Neural cell (in vitro differentiated cells): Measurements from ENCODE around the gene RPL29. TPM values are rescaled to one million over a fixed set of nuclear protein-coding genes. Genes with fewer than 3 reads are reported as not detected.

Experiments used
- H2AFZ ChIP-seq: fragments of 200-600, 300-800 bp; sonication (generic), shearing (Covaris generic); 2 replicates; pipeline ENCODE4 v1.6.0; 2014; ENCODE audit warnings: low read depth, mild to moderate bottlenecking, antibody characterized with exemption, low read length, moderate library complexity
- H3F3A ChIP-seq: fragments of 200-600 bp; shearing (Covaris generic); 2 replicates; pipeline ENCODE4 v1.6.1; 2016; ENCODE audit warnings: mild to moderate bottlenecking, moderate library complexity, mixed read lengths, antibody characterized with exemption, low read length; ENCODE audit not compliant: insufficient read depth, poor library complexity, severe bottlenecking
- H3K27ac ChIP-seq: fragments of 200-600, 300-800 bp; sonication (generic), shearing (Covaris generic); 2 replicates; pipeline ENCODE4 v1.5.1; 2014; ENCODE audit warnings: mild to moderate bottlenecking, low read length, moderate library complexity
- H3K27me3 ChIP-seq: fragments of 300-800, 200-600 bp; sonication (generic), shearing (Covaris generic); 2 replicates; pipeline ENCODE4 v1.6.0; 2014; ENCODE audit warnings: mild to moderate bottlenecking, low read depth, low read length, moderate library complexity; ENCODE audit not compliant: insufficient read depth
- H3K36me3 ChIP-seq: fragments of 300-800, 200-600 bp; sonication (generic), shearing (Covaris generic); 2 replicates; pipeline ENCODE4 v1.5.1; 2014; ENCODE audit warnings: mild to moderate bottlenecking, antibody characterized with exemption, low read length, moderate library complexity; ENCODE audit not compliant: insufficient read depth
- H3K4me2 ChIP-seq: fragments of 300-800, 200-600 bp; sonication (generic), shearing (Covaris generic); 2 replicates; pipeline ENCODE4 v1.6.0; 2014; ENCODE audit warnings: mild to moderate bottlenecking, low read length
- H3K4me3 ChIP-seq: fragments of 300-800, 200-600 bp; sonication (generic), shearing (Covaris generic); 2 replicates; pipeline ENCODE4 v1.5.1; 2014; ENCODE audit warnings: mild to moderate bottlenecking, low read length, moderate library complexity
- H3K79me2 ChIP-seq: fragments of 200-600 bp; shearing (Covaris generic); replicated peaks from 2 replicates; pipeline ENCODE4 v1.6.0; 2014; ENCODE audit warnings: mild to moderate bottlenecking, low read length, moderate library complexity; ENCODE audit not compliant: insufficient read depth
- H3K9ac ChIP-seq: fragments of 300-800, 200-600 bp; sonication (generic), shearing (Covaris generic); 2 replicates; pipeline ENCODE4 v1.6.1; 2016; ENCODE audit warnings: mild to moderate bottlenecking, low read length, mixed read lengths
- H3K9me2 ChIP-seq: fragments of 200-600 bp; shearing (Covaris generic); 2 replicates; pipeline ENCODE4 v1.6.1; 2016; ENCODE audit warnings: mild to moderate bottlenecking, low read length, mixed read lengths; ENCODE audit not compliant: insufficient read depth
- H3K9me3 ChIP-seq: fragments of 200-600, 300-800 bp; sonication (generic), shearing (Covaris generic); 2 replicates; pipeline ENCODE4 v1.6.1; 2016; ENCODE audit warnings: mild to moderate bottlenecking, mixed run types, low read length, moderate library complexity, mixed read lengths
- H4K20me1 ChIP-seq: fragments of 200-600 bp; shearing (Covaris generic); 2 replicates; pipeline ENCODE4 v1.6.1; 2016; ENCODE audit warnings: mild to moderate bottlenecking, mixed run types; ENCODE audit not compliant: insufficient read depth
- EP300 ChIP-seq: fragments of 450-650 bp; conservative IDR thresholded peaks from 2 replicates; pipeline ENCODE4 v1.6.1; 2014; ENCODE audit warnings: antibody characterized with exemption, mild to moderate bottlenecking, moderate library complexity; ENCODE audit not compliant: poor library complexity, severe bottlenecking
- EZH2 ChIP-seq: fragments of 200-600, 300-800 bp; shearing (Covaris generic), sonication (generic); IDR thresholded peaks from 2 replicates; pipeline ENCODE4 v1.6.1; 2014; ENCODE audit warnings: antibody characterized with exemption, low read length, borderline replicate concordance, mild to moderate bottlenecking; ENCODE audit not compliant: insufficient read depth, poor library complexity, severe bottlenecking
- MXI1 ChIP-seq: fragments of 450-650 bp; conservative IDR thresholded peaks from 2 replicates; pipeline ENCODE4 v1.6.1; 2014; ENCODE audit warnings: antibody characterized with exemption, mild to moderate bottlenecking; ENCODE audit not compliant: poor library complexity, severe bottlenecking
- POLR2AphosphoS5 ChIP-seq: IDR thresholded peaks from 2 replicates; pipeline ENCODE4 v1.6.1; 2012
- RAD21 ChIP-seq: fragments of 450-650 bp; conservative IDR thresholded peaks from 2 replicates; pipeline ENCODE4 v1.6.1; 2014; ENCODE audit warnings: antibody characterized with exemption, mild to moderate bottlenecking, moderate library complexity
- SMC3 ChIP-seq: fragments of 450-650 bp; conservative IDR thresholded peaks from 2 replicates; pipeline ENCODE4 v1.6.1; 2014; ENCODE audit warnings: antibody characterized with exemption, mild to moderate bottlenecking, moderate library complexity; ENCODE audit not compliant: poor library complexity
- TAF1 ChIP-seq: IDR thresholded peaks from 2 replicates; pipeline ENCODE4 v1.6.1; 2012; ENCODE audit warnings: low read depth
- polyA plus RNA-seq: library from polyadenylated mRNA; depleted of rRNA; stranded (reverse); fragments of >200 nt; gene quantifications from 2 replicates; pipeline ENCODE4 v1.2.3, GENCODE V29; 2014
- TF ChIP-seq, protein P1 (sequence below): fragments of 450-650 bp; IDR thresholded peaks from 2 replicates; pipeline ENCODE4 v1.5.1; 2014; ENCODE audit warnings: antibody characterized with exemption, mild to moderate bottlenecking, moderate library complexity; ENCODE audit not compliant: poor library complexity, severe bottlenecking
- TF ChIP-seq, protein P2 (sequence below): IDR thresholded peaks from 2 replicates; pipeline ENCODE4 v1.6.1; 2012; ENCODE audit warnings: borderline replicate concordance

The RPL29 gene
- polyA plus RNA-seq, 1 donor from 2014 or later, result 846 TPM

DNA sequence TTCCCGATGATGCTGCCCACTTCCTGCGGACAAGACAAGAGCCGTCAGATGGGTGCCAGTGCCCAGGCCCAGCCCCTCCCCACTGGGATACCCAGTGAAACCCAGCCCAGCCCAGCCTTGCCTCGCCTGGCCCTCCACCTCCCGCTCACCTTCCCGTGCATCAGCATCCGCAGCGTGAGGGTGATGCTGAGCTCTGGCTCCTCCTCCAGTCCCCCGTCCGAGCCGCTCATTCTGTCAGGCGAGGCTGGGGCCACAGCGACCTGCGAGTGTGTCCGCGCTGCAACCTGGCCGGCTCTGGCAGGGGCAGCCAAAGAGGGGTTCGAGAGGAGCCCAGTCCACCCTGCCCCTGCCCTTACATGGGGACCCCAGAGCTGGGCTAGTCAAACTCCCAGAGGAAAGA lies 34.7 kb downstream of the RPL29 start:
- Histone ChIP-seq H3K9ac (no peak overlapping the region), H2AFZ (no peak overlapping the region), H3K36me3 (no peaks in the 10 kb centered on the region), H3F3A (no peaks in the 10 kb centered on the region), H3K27me3 (peaks cover 7% of the 10 kb centered on the region), H3K4me3 (no peak overlapping the region), H4K20me1 (no peaks in the 10 kb centered on the region), H3K9me3 (no peaks in the 10 kb centered on the region), H3K4me2 (no peak overlapping the region), H3K9me2 (no peaks in the 10 kb centered on the region), H3K27ac (no peak overlapping the region), H3K79me2 (peaks cover 20% of the 10 kb centered on the region)
- no peak for TF ChIP-seq SMC3

DNA sequence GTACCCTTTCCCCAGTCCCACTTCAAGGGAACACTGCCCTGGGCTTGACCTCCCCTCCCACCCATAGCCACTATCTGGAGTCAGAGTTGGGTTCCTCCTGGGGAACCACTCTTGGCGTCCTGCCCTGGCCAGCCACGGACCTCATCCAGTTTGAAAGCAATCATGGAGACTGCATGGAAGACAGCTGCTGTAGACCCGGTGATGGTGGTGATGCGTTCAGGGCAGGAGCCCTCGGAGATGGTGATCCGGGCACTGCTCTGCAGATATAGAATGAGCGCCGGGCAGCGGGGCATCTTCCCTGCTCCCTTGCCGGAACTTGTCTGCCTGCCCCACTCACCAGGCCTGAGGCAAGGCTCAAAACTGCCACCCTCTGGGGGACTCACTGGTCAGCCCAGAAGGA lies 35.3 kb downstream of the RPL29 start:
- Histone ChIP-seq H3K9me3 (no peaks in the 10 kb centered on the region), H3K27ac (no peak overlapping the region), H3K4me3 (no peak overlapping the region), H3K36me3 (no peaks in the 10 kb centered on the region), H3K4me2 (no peak overlapping the region), H4K20me1 (no peaks in the 10 kb centered on the region), H3K9ac (no peak overlapping the region), H3K79me2 (peaks cover 14% of the 10 kb centered on the region), H3K9me2 (no peaks in the 10 kb centered on the region), H3K27me3 (peaks cover 9% of the 10 kb centered on the region), H3F3A (no peaks in the 10 kb centered on the region), H2AFZ (no peak overlapping the region)
- TF ChIP-seq EZH2, result no peak
- TF ChIP-seq EP300, result no peak
- no peak for TF ChIP-seq SMC3
- no peak for TF ChIP-seq RAD21
- TF ChIP-seq, protein P1, sequence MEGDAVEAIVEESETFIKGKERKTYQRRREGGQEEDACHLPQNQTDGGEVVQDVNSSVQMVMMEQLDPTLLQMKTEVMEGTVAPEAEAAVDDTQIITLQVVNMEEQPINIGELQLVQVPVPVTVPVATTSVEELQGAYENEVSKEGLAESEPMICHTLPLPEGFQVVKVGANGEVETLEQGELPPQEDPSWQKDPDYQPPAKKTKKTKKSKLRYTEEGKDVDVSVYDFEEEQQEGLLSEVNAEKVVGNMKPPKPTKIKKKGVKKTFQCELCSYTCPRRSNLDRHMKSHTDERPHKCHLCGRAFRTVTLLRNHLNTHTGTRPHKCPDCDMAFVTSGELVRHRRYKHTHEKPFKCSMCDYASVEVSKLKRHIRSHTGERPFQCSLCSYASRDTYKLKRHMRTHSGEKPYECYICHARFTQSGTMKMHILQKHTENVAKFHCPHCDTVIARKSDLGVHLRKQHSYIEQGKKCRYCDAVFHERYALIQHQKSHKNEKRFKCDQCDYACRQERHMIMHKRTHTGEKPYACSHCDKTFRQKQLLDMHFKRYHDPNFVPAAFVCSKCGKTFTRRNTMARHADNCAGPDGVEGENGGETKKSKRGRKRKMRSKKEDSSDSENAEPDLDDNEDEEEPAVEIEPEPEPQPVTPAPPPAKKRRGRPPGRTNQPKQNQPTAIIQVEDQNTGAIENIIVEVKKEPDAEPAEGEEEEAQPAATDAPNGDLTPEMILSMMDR, result no peak
- no peak for TF ChIP-seq MXI1
- TF ChIP-seq, protein P2, sequence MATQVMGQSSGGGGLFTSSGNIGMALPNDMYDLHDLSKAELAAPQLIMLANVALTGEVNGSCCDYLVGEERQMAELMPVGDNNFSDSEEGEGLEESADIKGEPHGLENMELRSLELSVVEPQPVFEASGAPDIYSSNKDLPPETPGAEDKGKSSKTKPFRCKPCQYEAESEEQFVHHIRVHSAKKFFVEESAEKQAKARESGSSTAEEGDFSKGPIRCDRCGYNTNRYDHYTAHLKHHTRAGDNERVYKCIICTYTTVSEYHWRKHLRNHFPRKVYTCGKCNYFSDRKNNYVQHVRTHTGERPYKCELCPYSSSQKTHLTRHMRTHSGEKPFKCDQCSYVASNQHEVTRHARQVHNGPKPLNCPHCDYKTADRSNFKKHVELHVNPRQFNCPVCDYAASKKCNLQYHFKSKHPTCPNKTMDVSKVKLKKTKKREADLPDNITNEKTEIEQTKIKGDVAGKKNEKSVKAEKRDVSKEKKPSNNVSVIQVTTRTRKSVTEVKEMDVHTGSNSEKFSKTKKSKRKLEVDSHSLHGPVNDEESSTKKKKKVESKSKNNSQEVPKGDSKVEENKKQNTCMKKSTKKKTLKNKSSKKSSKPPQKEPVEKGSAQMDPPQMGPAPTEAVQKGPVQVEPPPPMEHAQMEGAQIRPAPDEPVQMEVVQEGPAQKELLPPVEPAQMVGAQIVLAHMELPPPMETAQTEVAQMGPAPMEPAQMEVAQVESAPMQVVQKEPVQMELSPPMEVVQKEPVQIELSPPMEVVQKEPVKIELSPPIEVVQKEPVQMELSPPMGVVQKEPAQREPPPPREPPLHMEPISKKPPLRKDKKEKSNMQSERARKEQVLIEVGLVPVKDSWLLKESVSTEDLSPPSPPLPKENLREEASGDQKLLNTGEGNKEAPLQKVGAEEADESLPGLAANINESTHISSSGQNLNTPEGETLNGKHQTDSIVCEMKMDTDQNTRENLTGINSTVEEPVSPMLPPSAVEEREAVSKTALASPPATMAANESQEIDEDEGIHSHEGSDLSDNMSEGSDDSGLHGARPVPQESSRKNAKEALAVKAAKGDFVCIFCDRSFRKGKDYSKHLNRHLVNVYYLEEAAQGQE, result no peak
- no peak for TF ChIP-seq POLR2AphosphoS5
- TF ChIP-seq TAF1, result no peak

DNA sequence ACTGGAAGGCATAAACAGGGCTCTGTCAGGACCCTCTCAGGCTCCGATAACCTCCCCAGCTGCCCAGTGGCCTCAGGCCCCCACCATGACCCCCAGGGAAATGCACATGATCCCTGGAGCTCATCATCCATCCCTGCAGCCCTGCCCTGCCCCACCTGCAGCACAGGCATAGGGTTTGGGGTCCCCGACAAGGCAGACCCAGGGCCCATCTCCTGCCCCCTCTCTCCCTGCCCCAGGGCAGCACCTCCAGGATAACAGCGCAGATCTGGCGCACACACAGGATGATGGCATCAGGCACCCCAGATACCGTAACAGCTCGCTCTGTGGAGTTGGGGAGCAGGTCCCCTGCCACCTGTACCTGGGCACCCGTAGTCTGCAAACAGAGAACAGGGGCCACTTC lies 36.0 kb downstream of the RPL29 start:
- H3K79me2 ChIP-seq, result peaks cover 6% of the 10 kb centered on the region
- no peak overlapping the region for H3K4me2 ChIP-seq
- H3K36me3 ChIP-seq, result no peaks in the 10 kb centered on the region
- H2AFZ ChIP-seq, result no peak overlapping the region
- no peaks in the 10 kb centered on the region for H3K9me2 ChIP-seq
- H3K4me3 ChIP-seq, result no peak overlapping the region
- no peaks in the 10 kb centered on the region for H4K20me1 ChIP-seq
- peaks cover 14% of the 10 kb centered on the region for H3K27me3 ChIP-seq
- H3F3A ChIP-seq, result no peaks in the 10 kb centered on the region
- no peak overlapping the region for H3K27ac ChIP-seq
- H3K9ac ChIP-seq, result no peak overlapping the region
- TF ChIP-seq, protein P2, result no peak
- TF ChIP-seq EZH2 (no peak), SMC3 (no peak), RAD21 (no peak), POLR2AphosphoS5 (no peak), MXI1 (no peak)
- H3K9me3 ChIP-seq, result no peaks in the 10 kb centered on the region
